GM19468 (cell line): ENCODE results near the gene VPS72.

Experiments used
- ATAC-seq: cut with Tn5 transposase; IDR thresholded peaks from one replicate; pipeline ENCODE4 v1.9.1; 2021; ENCODE audit warnings: mild to moderate bottlenecking, moderate library complexity, moderate number of reproducible peaks; ENCODE audit not compliant: unreplicated experiment; ENCODE audit errors: extremely low read depth

VPS72 gene

DNA sequence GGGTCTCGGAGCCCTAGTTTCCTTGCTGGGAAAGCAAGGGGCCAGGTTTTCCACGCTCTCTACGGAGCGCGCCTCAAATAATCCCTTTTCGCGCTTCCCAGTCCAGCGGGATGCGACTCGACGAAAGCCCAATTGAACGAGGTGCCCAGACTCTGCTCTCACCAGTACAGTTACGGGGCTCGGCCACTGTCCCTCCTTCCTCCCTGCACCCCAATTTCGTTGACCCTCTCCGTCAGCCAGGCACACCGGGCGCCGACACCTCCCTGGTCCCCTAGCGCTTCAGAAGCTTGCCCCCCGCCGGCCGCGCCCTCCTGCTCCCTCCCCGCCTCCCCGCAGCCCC lies 44.0 kb downstream of the VPS72 start:
- ATAC-seq = no peak

GRCh38 chr1:151145304-151146071 lies 44.5 kb downstream of the VPS72 start:
- ATAC-seq = no peak

GRCh38 chr1:151144474-151145303 lies 45.3 kb downstream of the VPS72 start:
- no peak for ATAC-seq

DNA sequence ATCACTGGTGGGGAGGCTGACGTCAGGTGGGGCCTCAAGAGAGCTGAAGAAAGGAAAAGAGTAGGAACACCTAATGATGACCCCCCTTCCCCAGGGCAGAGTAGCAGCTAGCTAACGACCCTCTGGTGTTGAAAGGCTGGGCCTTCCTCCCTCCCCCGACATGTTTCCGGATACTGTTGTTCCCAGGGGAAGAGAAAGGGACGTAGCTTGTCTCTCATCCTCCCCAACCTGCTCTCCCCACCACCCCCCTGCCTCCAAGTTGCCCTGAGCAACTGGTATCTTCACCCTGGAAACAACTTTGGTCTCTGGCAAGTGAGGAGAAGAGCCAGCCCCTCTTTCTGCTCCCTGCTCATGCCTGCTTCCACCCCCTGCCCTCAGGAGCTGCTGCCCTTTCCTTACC lies 46.0 kb downstream of the VPS72 start:
- ATAC-seq = no peak

DNA sequence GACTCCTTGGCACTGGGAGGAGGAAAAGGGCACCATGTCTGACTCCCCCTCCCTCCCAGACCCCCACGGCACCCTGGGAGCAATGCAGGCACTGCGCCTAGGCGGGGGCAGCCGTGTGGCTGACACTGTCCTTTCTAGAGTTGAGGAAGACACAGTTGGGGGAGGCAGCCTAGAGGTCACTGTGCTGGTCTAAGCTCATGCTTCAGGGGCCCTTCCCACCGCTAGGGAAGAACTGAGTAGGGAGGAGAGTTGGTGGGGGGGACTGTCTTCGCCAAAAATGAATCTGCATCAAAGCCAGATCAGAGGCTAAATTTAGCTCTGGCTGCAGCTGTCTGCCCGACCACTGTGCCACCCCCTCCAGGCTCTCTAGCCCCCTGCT lies 47.0 kb downstream of the VPS72 start:
- no peak for ATAC-seq

DNA sequence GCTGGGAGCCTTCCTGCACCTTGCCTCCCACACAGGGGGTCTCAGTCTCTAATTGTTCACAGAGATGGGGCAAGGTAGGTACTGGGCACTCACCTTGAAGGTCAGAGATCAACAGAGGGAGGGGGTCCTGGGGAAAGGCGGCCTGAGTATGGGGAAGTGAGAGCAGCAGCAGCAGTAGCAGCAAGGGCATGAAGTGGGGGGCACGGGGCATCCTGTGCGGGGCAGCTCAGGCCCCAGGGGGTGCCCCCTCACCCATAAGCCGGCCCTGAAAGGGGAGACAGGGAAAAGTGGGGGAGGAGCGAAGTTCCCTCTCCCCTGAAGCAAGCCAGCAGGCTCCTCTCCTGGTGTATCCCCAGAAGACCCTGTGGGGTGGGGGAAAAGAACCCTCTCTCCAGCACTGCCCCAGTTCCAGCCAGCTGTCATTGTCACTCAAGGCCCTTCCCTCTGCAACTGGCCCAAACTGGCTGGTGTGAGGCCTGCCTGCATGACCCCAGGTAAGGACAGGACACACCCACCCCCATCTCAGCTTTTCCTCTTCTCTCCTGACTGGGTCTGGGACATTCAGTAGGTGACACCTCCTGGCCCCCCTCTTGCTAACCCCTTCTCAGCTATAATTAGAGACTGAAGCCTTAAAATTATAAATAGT lies 47.5 kb downstream of the VPS72 start:
- no peak for ATAC-seq

GRCh38 chr1:151137789-151138188 lies 52.2 kb downstream of the VPS72 start:
- ATAC-seq = no peak

- no peak for ATAC-seq
Observed at GRCh38 chr1:151135433-151136385, 54.3 kb downstream of the VPS72 start.

DNA sequence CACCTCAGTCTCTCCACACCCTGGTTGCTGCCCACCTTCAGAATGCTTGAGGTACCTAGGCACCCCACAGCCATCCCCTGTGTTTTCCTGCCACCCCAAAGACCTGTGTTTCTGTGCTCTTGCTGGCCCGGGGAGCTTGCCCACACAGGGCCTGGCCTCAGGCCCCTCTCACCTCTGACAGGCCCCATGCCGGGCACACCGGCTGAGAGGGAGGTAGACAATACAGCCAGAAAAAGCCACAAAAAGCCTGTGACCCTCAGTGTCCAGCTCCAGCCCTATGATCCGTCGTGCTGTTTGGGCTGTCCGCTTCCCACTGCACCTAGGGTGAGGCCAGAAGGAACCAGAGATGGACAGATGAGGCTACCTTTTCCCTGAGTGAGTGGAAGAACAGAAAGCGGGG lies 55.0 kb downstream of the VPS72 start:
- ATAC-seq = no peak

GRCh38 chr1:151134396-151134795 lies 55.6 kb downstream of the VPS72 start:
- no peak for ATAC-seq

- ATAC-seq = no peak
Observed at GRCh38 chr1:151133018-151133806, 56.8 kb downstream of the VPS72 start.

- ATAC-seq = no peak
Observed at GRCh38 chr1:151132335-151133017, 57.5 kb downstream of the VPS72 start.

DNA sequence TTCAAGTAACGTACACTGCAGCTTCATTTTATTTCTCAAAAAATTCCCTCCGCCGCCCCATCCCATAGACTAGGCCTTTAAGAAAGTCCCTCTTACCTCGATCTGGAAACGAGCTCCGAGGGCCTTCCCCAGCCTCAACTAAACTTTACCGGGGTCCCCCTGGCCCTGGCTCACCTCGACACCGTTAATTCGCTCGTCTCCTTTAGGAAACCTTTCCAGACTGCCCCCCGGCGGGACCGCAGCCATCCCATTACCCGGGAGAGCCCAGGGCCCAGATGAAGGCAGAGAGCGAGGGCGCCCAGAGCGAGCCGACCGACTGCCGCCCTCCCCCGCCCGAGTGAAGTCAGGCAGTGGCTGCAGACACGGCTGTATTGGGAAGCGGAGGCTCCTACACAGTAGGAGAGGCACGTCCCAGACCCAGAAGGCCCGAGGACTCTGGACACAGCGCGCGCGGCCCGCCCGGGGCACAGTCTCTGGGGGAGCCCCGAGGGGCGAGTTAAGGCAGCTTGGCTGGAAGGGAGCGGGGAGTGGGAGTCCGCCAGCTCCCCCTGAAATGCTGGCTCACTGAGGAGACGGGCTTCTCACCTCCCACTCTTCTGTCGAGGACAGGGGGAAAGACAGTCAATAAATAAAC lies 58.2 kb downstream of the VPS72 start:
- ATAC-seq = no peak

GRCh38 chr1:151130987-151131586 lies 58.9 kb downstream of the VPS72 start:
- peak; percentile 46 for ATAC-seq

DNA sequence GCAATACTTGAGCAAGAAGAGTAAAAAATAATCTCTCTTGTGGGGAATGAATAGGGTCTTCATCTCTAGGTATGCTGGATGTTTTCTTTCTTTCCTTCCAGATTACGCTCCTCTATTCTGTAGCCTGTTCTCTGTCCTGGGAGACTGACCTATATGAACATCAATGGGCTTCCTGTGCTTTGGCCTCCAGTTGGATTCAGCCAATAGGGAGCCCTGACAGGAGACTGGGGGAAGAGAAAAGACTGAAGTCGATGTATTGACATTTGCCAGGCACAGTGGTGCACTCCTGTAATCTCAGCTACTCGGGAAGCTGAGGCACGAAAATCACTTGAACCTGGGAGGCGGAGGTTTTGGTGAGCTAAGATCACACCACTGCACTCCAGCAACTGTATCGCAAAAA lies 61.2 kb downstream of the VPS72 start:
- no peak for ATAC-seq
